GM13976 (cell line): ENCODE data around the gene SLC44A5.

Experiments used
- DNase-seq: peaks from one replicate; pipeline ENCODE4 v3.0.0; 2012; ENCODE audit warnings: low spot score
- CTCF ChIP-seq: IDR thresholded peaks from 2 replicates; pipeline ENCODE4 v1.5.1; 2012; ENCODE audit warnings: borderline replicate concordance, mild to moderate bottlenecking; ENCODE audit not compliant: insufficient read depth; ENCODE audit errors: extremely low read depth, missing control alignments, control extremely low read depth
- in situ Hi-C: fragments of 300-500 bp; cut with MboI; formaldehyde crosslinking; loops from one replicate; pipeline ENCODE4 v1.12.0; 2022; ENCODE audit warnings: low sequenced_read_pairs, mixed read lengths, inconsistent platforms; ENCODE audit not compliant: unreplicated experiment

Gene SLC44A5

GRCh38 chr1:75430526-75430925 lies 180.4 kb downstream of the SLC44A5 start:
- in situ Hi-C loops, result no loop called here
- DNase-seq, result no peak
- TF ChIP-seq CTCF, result no peak

GRCh38 chr1:75426688-75427087 lies 184.2 kb downstream of the SLC44A5 start:
- no peak for TF ChIP-seq CTCF
- no peak for DNase-seq
- in situ Hi-C loops, result no loop called here

- TF ChIP-seq CTCF, result no peak
- in situ Hi-C loops, result no loop called here
- DNase-seq, result no peak
Observed at GRCh38 chr1:75425001-75425650, 185.8 kb downstream of the SLC44A5 start.

- DNase-seq, result no peak
- TF ChIP-seq CTCF, result no peak
Observed at GRCh38 chr1:75423616-75424015, 187.3 kb downstream of the SLC44A5 start.

GRCh38 chr1:75423136-75423535 lies 187.8 kb downstream of the SLC44A5 start:
- no peak for DNase-seq
- no peak for TF ChIP-seq CTCF
- in situ Hi-C loops, result no loop called here

More at GRCh38 chr1:75423616-75424015, 187.3 kb downstream of the SLC44A5 start:
- in situ Hi-C loops, result no loop called here

- TF ChIP-seq CTCF, result no peak
Observed at GRCh38 chr1:75421371-75421770, 189.5 kb downstream of the SLC44A5 start.

More at GRCh38 chr1:75421371-75421770, 189.5 kb downstream of the SLC44A5 start:
- in situ Hi-C loops, result no loop called here
- DNase-seq, result no peak
